Measurements from ENCODE around the gene AXIN1. TPM values are rescaled to one million over a fixed set of nuclear protein-coding genes. Genes with fewer than 3 reads are reported as not detected.

Gene AXIN1
- total RNA-seq, 1 donor = 13.4 TPM

DNA sequence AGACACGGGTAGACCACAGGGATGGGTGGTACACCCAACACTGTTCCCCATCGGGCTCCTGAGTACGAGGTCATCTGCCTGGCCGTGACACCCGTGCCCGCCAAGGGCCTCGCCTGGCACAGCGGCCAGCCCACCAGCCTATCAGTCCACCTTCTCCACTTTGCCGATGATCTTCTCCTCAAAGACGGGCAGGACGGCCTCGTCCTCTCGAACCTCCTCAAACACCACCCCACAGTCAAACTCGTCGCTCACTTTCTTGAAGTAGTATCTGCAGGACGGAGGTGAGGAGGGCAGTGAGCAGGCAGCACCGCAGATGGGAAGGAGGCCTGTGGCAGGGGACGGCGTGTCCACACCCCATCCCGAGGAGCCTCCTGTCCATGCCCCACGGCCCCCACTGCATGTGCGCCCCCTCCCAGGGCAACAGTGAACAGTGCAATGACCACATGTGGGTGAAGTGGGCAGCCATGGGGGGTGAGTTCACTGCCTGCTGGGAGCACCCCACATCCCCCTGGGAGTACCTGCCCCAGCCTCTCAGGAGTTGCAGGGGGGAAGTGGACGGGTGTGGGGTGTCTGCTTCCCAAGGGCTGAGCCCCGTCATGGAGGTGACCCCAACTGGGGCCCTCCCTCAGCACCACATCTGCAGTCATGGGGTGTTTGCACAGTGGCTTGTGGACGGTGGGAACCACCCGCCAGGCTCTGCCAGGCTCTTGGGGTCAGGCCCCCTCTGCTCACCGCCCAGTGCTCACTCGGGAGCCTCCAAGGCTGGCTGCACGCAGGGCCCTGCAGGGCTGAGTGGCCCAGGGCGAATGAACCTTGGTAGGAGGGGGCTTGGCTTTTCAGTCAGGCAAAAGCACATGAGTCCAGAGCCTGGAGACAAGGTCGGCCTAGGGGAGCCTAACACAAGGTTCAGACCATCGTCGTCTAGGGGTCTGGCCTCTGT is 64.3 kb downstream of the AXIN1 start:
- H3K4me3 ChIP-seq (ENCODE audit: low read depth, low read length) = no peak overlapping the region
- TF ChIP-seq, protein P1, sequence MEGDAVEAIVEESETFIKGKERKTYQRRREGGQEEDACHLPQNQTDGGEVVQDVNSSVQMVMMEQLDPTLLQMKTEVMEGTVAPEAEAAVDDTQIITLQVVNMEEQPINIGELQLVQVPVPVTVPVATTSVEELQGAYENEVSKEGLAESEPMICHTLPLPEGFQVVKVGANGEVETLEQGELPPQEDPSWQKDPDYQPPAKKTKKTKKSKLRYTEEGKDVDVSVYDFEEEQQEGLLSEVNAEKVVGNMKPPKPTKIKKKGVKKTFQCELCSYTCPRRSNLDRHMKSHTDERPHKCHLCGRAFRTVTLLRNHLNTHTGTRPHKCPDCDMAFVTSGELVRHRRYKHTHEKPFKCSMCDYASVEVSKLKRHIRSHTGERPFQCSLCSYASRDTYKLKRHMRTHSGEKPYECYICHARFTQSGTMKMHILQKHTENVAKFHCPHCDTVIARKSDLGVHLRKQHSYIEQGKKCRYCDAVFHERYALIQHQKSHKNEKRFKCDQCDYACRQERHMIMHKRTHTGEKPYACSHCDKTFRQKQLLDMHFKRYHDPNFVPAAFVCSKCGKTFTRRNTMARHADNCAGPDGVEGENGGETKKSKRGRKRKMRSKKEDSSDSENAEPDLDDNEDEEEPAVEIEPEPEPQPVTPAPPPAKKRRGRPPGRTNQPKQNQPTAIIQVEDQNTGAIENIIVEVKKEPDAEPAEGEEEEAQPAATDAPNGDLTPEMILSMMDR (IDR thresholded peaks at IDR 0.05; ENCODE audit: insufficient read depth, low read length) = no peak
- no peak for DNase-seq (ENCODE audit: low read depth)

DNA sequence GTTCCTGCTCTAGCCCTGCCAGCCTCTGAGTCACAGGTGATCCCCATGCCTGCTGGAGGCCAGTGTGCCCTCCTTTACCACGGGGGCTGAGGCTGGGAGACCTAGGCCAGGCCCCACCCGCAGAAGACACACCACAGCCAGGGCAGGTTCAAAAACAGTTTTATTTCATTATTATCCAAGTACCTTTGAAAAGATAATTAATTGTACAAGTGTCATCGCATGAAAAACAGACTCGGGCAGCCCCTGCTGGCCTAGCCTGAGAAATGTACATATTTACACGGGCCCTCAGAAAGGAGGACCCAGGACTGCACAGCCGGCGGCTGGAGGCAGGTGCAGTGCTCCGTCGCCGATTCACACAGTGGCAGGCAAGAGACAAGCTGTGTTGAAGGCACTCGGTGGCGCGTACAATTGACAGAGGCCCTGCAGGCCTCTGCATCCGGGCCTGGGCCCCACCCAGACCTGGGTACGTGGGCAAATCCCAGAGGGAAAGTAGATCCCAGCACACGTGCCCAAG is 65.2 kb downstream of the AXIN1 start:
- TF ChIP-seq, protein P1 (IDR thresholded peaks at IDR 0.05; ENCODE audit: insufficient read depth, low read length) = no peak
- DNase-seq (ENCODE audit: low read depth) = no peak
- H3K4me3 ChIP-seq (ENCODE audit: low read depth, low read length) = no peak overlapping the region

DNA sequence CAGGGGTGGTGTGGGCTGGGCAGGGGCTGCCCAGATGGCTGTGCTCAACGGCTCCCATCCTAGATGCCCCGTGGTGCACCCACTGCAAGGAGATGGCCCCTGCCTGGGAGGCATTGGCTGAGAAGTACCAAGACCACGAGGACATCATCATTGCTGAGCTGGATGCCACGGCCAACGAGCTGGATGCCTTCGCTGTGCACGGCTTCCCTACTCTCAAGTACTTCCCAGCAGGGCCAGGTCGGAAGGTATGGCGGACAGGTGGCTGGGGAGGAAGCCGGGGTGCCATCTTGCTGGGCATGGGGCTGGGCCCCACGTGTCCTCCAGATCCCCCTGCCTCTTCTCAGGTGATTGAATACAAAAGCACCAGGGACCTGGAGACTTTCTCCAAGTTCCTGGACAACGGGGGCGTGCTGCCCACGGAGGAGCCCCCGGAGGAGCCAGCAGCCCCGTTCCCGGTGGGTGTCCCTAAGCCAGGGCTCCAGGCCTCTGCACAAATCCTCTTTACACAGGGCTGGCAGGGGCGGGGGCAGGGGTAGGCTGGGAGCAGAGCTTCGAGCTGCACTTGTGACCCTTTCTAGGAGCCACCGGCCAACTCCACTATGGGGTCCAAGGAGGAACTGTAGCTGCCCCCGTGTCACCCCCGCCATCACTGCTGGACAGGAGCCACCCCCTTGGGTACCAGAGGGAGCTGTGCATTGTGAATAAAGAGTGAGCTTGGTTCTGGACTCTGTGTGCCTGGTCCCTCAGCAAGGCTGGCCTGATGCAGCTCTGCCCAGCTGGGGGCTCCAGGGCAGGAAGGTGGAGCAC is 65.8 kb downstream of the AXIN1 start:
- DNase-seq (ENCODE audit: low read depth) = no peak
- TF ChIP-seq, protein P1 (IDR thresholded peaks at IDR 0.05; ENCODE audit: insufficient read depth, low read length) = no peak
- H3K4me3 ChIP-seq (ENCODE audit: low read depth, low read length) = no peak overlapping the region

DNA sequence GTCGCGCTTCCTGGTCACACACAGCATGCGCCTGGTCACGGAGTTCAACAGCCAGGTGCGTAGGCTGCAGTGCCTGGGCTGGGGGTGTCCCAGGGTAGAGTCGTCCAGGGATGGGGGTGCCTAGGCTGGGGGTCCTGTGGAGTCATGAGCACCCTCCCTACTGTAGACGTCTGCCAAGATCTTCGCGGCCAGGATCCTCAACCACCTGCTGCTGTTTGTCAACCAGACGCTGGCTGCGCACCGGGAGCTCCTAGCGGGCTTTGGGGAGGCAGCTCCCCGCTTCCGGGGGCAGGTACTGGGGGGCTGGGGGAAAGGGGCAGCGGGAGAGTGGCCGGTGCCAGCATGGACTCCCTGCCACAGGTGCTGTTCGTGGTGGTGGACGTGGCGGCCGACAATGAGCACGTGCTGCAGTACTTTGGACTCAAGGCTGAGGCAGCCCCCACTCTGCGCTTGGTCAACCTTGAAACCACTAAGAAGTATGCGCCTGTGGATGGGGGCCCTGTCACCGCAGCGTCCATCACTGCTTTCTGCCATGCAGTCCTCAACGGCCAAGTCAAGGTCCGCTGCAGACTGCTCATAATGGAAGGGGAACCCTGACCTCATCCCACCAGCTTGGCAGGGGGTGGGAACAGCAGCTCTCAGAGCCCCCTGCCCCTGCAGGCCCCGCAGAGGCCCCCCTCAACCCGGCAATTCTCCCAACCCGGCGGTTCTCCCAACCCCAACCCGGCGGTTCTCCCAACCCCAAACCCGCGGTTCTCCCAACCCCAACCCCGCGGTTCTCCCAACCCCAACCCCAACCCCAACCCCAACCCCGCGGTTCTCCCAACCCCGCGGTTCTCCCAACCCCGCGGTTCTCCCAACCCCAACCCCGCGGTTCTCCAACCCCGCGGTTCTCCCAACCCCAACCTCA is 67.1 kb downstream of the AXIN1 start:
- TF ChIP-seq, protein P1 (IDR thresholded peaks at IDR 0.05; ENCODE audit: insufficient read depth, low read length) = no peak
- no peak overlapping the region for H3K4me3 ChIP-seq (ENCODE audit: low read depth, low read length)

DNA sequence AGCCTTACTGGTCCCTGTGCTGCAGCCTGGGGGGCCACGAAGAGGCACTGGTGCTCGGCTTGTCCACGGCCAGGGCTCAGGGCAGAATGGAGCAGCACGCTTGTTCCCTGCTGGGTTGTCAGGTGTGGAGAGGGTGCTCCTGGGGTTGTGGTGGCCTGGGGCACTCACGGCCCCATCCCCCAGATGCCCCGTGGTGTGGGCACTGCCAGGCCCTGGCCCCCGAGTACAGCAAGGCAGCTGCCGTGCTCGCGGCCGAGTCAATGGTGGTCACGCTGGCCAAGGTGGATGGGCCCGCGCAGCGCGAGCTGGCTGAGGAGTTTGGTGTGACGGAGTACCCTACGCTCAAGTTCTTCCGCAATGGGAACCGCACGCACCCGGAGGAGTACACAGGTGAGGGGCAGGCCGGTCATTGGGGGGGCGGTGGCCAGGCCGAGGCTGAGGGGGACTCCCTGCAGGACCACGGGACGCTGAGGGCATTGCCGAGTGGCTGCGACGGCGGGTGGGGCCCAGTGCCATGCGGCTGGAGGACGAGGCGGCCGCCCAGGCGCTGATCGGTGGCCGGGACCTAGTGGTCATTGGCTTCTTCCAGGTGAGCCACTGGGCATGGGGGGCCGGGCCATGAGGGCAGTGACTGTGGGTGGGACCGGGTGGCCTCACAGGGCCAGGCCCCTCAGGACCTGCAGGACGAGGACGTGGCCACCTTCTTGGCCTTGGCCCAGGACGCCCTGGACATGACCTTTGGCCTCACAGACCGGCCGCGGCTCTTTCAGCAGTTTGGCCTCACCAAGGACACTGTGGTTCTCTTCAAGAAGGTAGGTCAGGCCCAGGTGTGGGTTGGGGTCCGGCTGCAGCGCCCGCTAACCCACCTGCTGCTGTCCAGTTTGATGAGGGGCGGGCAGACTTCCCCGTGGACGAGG is 68.1 kb downstream of the AXIN1 start:
- DNase-seq (ENCODE audit: low read depth) = no peak
- no peak overlapping the region for H3K4me3 ChIP-seq (ENCODE audit: low read depth, low read length)
- TF ChIP-seq, protein P1 (IDR thresholded peaks at IDR 0.05; ENCODE audit: insufficient read depth, low read length) = no peak

More for the DNA sequence above, 67.1 kb downstream of the AXIN1 start:
- DNase-seq (ENCODE audit: low read depth) = no peak
